HepG2 (cell line): ENCODE measurements around the gene IFNAR1. TPM values are rescaled to one million over a fixed set of nuclear protein-coding genes. Genes with fewer than 3 reads are reported as not detected.

ENCODE experiments used
- AHR ChIP-seq: IDR thresholded peaks from 2 replicates; pipeline ENCODE4 v1.6.1; 2018; ENCODE audit warnings: missing genetic modification reagents, missing compliant biosample characterization
- BHLHE40 ChIP-seq: IDR thresholded peaks from 2 replicates; pipeline ENCODE4 v1.6.1; 2011; ENCODE audit warnings: low read length, improper control_type of control experiment
- CEBPB ChIP-seq: IDR thresholded peaks from 2 replicates; pipeline ENCODE4 v1.6.1; 2011; ENCODE audit warnings: low read depth, low read length, improper control_type of control experiment, borderline replicate concordance
- DR1 ChIP-seq: sonication (generic); formaldehyde crosslinking; IDR thresholded peaks from 2 replicates; pipeline ENCODE4 v1.8.0; 2021; ENCODE audit warnings: mild to moderate bottlenecking, missing genetic modification reagents, inconsistent platforms
- GATAD1 ChIP-seq: IDR thresholded peaks from 2 replicates; pipeline ENCODE4 v1.6.1; 2016; ENCODE audit warnings: missing genetic modification reagents, missing compliant biosample characterization
- HDAC1 ChIP-seq: sonication (generic); formaldehyde crosslinking; IDR thresholded peaks from 2 replicates; pipeline ENCODE4 v1.5.1; 2020; ENCODE audit warnings: mild to moderate bottlenecking, missing genetic modification reagents
- KLF11 ChIP-seq: IDR thresholded peaks from 2 replicates; pipeline ENCODE4 v1.6.1; 2016; ENCODE audit warnings: missing compliant biosample characterization
- MLLT10 ChIP-seq: sonication (generic); formaldehyde crosslinking; IDR thresholded peaks from 2 replicates; pipeline ENCODE4 v1.4.0; 2020; ENCODE audit warnings: missing genetic modification reagents
- NR1H2 ChIP-seq: sonication (generic); formaldehyde crosslinking; IDR thresholded peaks from 2 replicates; pipeline ENCODE4 v1.8.1; 2022; ENCODE audit warnings: low read depth, missing genetic modification reagents, borderline replicate concordance
- PBX3 ChIP-seq: sonication (generic); formaldehyde crosslinking; IDR thresholded peaks from 2 replicates; pipeline ENCODE4 v1.8.1; 2023; ENCODE audit warnings: missing genetic modification reagents, inconsistent platforms, borderline replicate concordance
- RAD21 ChIP-seq: fragments of 450-650 bp; formaldehyde crosslinking; IDR thresholded peaks from 2 replicates; pipeline ENCODE4 v1.5.0; 2020; ENCODE audit warnings: mild to moderate bottlenecking
- ZFX ChIP-seq: sonication (generic); formaldehyde crosslinking; IDR thresholded peaks from 2 replicates; pipeline ENCODE4 v1.4.0; 2020; ENCODE audit warnings: mild to moderate bottlenecking, low read depth, missing genetic modification reagents, moderate library complexity
- ZNF24 ChIP-seq: fragments of 450-650 bp; IDR thresholded peaks from 2 replicates; pipeline ENCODE4 v1.6.1; 2017; ENCODE audit warnings: antibody characterized with exemption, mild to moderate bottlenecking
- ZNF280D ChIP-seq: sonication (generic); formaldehyde crosslinking; IDR thresholded peaks from 2 replicates; pipeline ENCODE4 v1.5.1; 2020; ENCODE audit warnings: mild to moderate bottlenecking, missing genetic modification reagents
- ZNF292 ChIP-seq: sonication (generic); formaldehyde crosslinking; IDR thresholded peaks from 2 replicates; pipeline ENCODE4 v1.8.1; 2022; ENCODE audit warnings: mild to moderate bottlenecking, low read depth, missing genetic modification reagents, borderline replicate concordance
- ZNF580 ChIP-seq: IDR thresholded peaks from 2 replicates; pipeline ENCODE4 v1.6.1; 2016; ENCODE audit warnings: low read depth, borderline replicate concordance
- ZNF615 ChIP-seq: sonication (generic); formaldehyde crosslinking; IDR thresholded peaks from 2 replicates; pipeline ENCODE4 v1.5.0; 2020; ENCODE audit warnings: mild to moderate bottlenecking, missing genetic modification reagents, borderline replicate concordance
- ZNF687 ChIP-seq: sonication (generic); formaldehyde crosslinking; IDR thresholded peaks from 2 replicates; pipeline ENCODE4 v1.5.1; 2020; ENCODE audit warnings: mild to moderate bottlenecking, missing genetic modification reagents, moderate library complexity
- polyA plus RNA-seq, 8 experiments: library from polyadenylated mRNA; depleted of rRNA in 3 of 8; stranded (reverse) in 7 of 8; unstranded in 1 of 8; fragments of >200 nt; fragmentation: Illumina TruSeq in 4 of 8; extraction: Trizol in 4 of 8; gene quantifications; 2 replicates each; pipeline versions ENCODE4 v1.2.1 to v1.2.3, GENCODE V29; 2011 to 2016; ENCODE audit warnings: low read depth in 4 of 8, missing spikeins in 1 of 8, mixed read lengths in 1 of 8; ENCODE audit not compliant: insufficient read depth in 1 of 8
- total RNA-seq, 5 experiments: library from RNA; depleted of rRNA; stranded (reverse); fragments of >200 nt; fragmentation: Illumina TruSeq; extraction: Trizol; gene quantifications; 2 replicates each; pipeline ENCODE4 v1.2.3, GENCODE V29; 2016; ENCODE audit warnings: low read depth in 1 of 5
- TF ChIP-seq, protein P1 (sequence below): sonication (generic); formaldehyde crosslinking; IDR thresholded peaks from 2 replicates; pipeline ENCODE4 v1.9.0; 2022; ENCODE audit warnings: missing genetic modification reagents, mild to moderate bottlenecking, borderline replicate concordance
- TF ChIP-seq, protein P2 (sequence below): sonication (generic); formaldehyde crosslinking; IDR thresholded peaks from 2 replicates; pipeline ENCODE4 v1.8.0; 2022; ENCODE audit warnings: missing genetic modification reagents, low read depth, mild to moderate bottlenecking, borderline replicate concordance

Gene IFNAR1
- total and polyA plus RNA-seq, 2 of the 13 experiments (the other 11 are each of a cell fraction or from before 2014, with no cell fraction given), result 6.7 to 9.3 TPM

GRCh38 chr21:33302796-33303195 lies 22.0 kb upstream of the IFNAR1 start (continued):
- TF ChIP-seq, protein P1, sequence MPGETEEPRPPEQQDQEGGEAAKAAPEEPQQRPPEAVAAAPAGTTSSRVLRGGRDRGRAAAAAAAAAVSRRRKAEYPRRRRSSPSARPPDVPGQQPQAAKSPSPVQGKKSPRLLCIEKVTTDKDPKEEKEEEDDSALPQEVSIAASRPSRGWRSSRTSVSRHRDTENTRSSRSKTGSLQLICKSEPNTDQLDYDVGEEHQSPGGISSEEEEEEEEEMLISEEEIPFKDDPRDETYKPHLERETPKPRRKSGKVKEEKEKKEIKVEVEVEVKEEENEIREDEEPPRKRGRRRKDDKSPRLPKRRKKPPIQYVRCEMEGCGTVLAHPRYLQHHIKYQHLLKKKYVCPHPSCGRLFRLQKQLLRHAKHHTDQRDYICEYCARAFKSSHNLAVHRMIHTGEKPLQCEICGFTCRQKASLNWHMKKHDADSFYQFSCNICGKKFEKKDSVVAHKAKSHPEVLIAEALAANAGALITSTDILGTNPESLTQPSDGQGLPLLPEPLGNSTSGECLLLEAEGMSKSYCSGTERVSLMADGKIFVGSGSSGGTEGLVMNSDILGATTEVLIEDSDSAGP (CRISPR knock-in tag), result 0 out of 2 replicates have a peak, but pooled peaks have one; percentile 6
- TF ChIP-seq RAD21 (CRISPR knock-in tag) (peak; percentile 47; the same call in 1 of the 2 replicates), ZNF615 (CRISPR knock-in tag) (no peak), HDAC1 (CRISPR knock-in tag) (no peak), PBX3 (CRISPR knock-in tag) (no peak), CEBPB (no peak), NR1H2 (CRISPR knock-in tag) (no peak), ZNF292 (0 out of 2 replicates have a peak, but pooled peaks have one; percentile 35), BHLHE40 (peak; percentile 66), ZFX (CRISPR knock-in tag) (peak; percentile 62), KLF11 (no peak), ZNF580 (CRISPR knock-in tag) (no peak), ZNF280D (CRISPR knock-in tag) (no peak), GATAD1 (CRISPR knock-in tag) (0 out of 2 replicates have a peak, but pooled peaks have one; percentile 14), MLLT10 (no peak), ZNF687 (CRISPR knock-in tag) (peak; percentile 66), ZNF24 (no peak), DR1 (no peak), AHR (no peak)
- TF ChIP-seq, protein P2, sequence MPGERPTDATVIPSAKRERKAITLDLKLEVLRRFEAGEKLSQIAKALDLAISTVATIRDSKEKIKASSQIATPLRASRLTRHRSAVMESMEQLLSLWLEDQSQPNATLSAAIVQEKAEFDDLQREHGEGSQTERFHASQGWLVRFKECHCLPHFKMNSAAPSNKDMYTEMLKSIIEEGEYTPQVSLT (CRISPR knock-in tag), result no peak
